A549 (cell line): ENCODE measurements around the gene ZSWIM5.

Experiments
- BHLHE40 ChIP-seq: IDR thresholded peaks from 2 replicates; pipeline ENCODE4 v1.6.1; 2012; ENCODE audit warnings: low read depth, low read length, inconsistent platforms
- CEBPB ChIP-seq, 2 experiments: fragments of >200 bp in 1 of 2; sonication (Bioruptor Twin) in 1 of 2; formaldehyde crosslinking in 1 of 2; IDR thresholded peaks; 2 replicates each; pipeline ENCODE4 v1.6.1; 2012 to 2016
- CTCF ChIP-seq: fragments of >200 bp; sonication (Bioruptor Twin); formaldehyde crosslinking; IDR thresholded peaks from 3 replicates; pipeline ENCODE4 v1.5.1; 2016
- EP300 ChIP-seq, 2 experiments: fragments of >200 bp; sonication (Bioruptor Twin); formaldehyde crosslinking; IDR thresholded peaks; 2 replicates in 1 of 2; 3 replicates in 1 of 2; pipeline ENCODE4 v1.6.1; 2016 to 2017
- POLR2A ChIP-seq: IDR thresholded peaks from 2 replicates; pipeline ENCODE4 v1.6.1; 2012; ENCODE audit warnings: mild to moderate bottlenecking, low read length

- TF ChIP-seq CTCF: no peak
- TF ChIP-seq POLR2A: no peak
- TF ChIP-seq CEBPB (IDR thresholded peaks at IDR 0.05): no peak
- no peak for TF ChIP-seq BHLHE40
- TF ChIP-seq EP300 (IDR thresholded peaks at IDR 0.05): no peak
These were observed 220.6 kb downstream of the ZSWIM5 start for GRCh38 chr1:44985747-44986359.
